Measurements from ENCODE around the gene SLK.

Gene SLK

DNA sequence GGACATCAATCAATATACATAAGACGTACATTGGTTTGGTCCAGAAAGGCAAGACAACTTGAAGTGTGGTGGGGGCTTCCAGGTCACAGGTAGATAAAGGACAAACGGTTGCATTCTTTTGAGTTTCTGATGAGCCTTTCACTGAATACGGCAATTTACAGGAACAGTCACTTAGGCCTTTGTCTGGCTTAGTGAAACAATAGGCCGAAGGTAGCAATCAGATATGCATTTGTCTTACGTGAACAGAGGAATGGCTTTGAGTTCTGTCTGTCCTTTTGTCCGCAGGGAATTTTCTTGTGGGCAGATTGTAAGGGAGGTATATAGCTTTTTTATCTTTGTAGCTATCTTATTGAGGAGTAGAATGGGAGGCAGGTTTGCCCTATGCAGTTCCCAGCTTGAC, 38.2 kb upstream of the SLK start:
- FAIRE-seq (no peak), DNase-seq (ENCODE audit: insufficient read length) (no peak)
- TF ChIP-seq TAF1 (IDR thresholded peaks at IDR 0.05; ENCODE audit: borderline replicate concordance, low read depth, low read length) = no peak

DNA sequence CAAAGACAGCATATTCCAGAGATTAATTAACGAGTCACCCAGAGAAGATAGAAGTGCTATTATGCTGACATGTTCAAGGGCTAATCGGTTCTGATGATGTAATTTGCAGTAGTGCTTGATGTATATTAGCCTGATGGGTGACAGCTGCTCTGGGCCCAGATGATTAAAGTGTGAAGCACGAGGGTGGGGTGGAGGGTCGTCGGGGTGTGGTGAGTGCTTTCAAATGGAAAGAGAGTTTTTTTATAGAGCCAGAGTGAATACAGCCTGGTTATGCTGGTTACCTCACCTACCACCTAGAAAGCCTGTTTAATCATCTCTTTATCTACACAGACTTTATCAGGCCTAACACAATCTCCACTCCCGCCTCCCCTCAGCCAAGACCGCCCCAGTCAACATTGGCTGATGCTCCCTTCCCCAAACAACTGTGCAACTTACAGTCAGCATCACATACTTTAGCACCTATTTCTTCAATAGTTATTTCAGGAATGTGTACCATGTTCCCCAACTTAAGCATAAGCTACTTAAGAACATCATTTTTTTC, 37.5 kb upstream of the SLK start:
- FAIRE-seq (no peak), DNase-seq (ENCODE audit: insufficient read length) (no peak)
- no peak for TF ChIP-seq POLR2A (IDR thresholded peaks at IDR 0.05; ENCODE audit: low read depth, low read length)
- TF ChIP-seq POLR2AphosphoS5 (IDR thresholded peaks at IDR 0.05; ENCODE audit: low read depth, low read length) = no peak
- no peak for TF ChIP-seq TAF1 (IDR thresholded peaks at IDR 0.05; ENCODE audit: borderline replicate concordance, low read depth, low read length)

DNA sequence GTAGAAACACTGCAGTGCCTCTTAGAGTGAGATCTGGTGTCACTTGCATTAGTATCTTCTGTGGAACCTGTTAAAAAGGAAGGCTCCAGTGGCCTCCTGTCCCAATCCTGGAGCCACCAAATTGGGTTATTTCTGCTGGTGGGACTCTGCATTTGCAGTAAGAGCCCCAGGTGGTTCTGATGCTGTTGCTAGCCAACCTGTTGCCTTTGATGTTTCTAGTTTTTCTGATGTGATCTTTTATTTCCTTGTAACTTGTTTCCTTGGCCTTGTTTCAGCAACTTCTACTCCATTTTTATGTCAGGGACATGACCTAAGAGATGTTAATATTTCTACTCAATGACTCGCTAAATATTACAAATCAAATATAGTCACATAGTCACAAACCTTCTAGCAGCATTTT, 36.5 kb upstream of the SLK start:
- TF ChIP-seq POLR2AphosphoS5 (IDR thresholded peaks at IDR 0.05; ENCODE audit: low read depth, low read length) = no peak
- no peak for TF ChIP-seq TAF1 (IDR thresholded peaks at IDR 0.05; ENCODE audit: borderline replicate concordance, low read depth, low read length)
- no peak for TF ChIP-seq POLR2A (IDR thresholded peaks at IDR 0.05; ENCODE audit: low read depth, low read length)
- FAIRE-seq (no peak), DNase-seq (ENCODE audit: insufficient read length) (no peak)

DNA sequence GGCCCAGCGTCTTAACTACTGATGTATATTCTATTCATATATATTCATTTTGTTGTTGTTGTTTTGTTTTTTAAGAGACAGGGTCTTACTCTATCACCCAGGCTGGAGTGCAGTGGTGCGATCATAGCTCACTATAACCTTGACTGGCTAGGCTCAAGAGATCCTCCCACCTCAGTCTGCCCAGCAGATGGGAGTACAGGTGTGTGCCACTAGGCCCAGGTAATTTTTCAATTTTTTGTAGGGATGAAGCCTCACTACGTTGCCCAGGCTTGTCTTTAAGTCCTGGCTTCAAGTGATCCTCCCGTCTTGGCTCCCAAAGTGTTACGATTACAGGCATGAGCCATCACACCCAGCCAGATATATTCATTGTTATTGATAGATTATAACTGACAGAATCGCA, 36.1 kb upstream of the SLK start:
- FAIRE-seq (no peak), DNase-seq (ENCODE audit: insufficient read length) (no peak)
- TF ChIP-seq POLR2AphosphoS5 (IDR thresholded peaks at IDR 0.05; ENCODE audit: low read depth, low read length) (no peak), POLR2A (IDR thresholded peaks at IDR 0.05; ENCODE audit: low read depth, low read length) (no peak), TAF1 (IDR thresholded peaks at IDR 0.05; ENCODE audit: borderline replicate concordance, low read depth, low read length) (no peak)

DNA sequence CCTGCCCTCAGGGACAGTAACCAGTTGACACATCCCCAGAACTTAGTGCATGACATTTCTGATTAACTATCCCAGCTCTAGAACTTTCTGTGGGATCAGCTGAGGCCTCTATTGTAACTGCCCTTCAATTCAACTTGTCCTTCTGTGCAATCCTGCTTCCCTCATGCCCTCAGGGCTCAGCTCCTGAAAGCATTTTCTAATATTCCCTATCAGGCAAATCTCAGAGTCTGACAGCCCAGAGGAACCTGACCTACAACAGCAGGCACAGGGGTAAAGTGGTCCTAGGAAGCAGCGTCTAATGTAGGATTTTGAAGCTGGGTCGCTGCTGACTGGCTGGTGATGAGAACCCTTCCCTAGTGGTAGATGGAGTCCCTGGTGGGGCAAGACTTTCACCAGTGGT, 35.3 kb upstream of the SLK start:
- DNase-seq (ENCODE audit: insufficient read length) = no peak
- no peak for FAIRE-seq
- TF ChIP-seq TAF1 (IDR thresholded peaks at IDR 0.05; ENCODE audit: borderline replicate concordance, low read depth, low read length) = no peak
- no peak for TF ChIP-seq POLR2AphosphoS5 (IDR thresholded peaks at IDR 0.05; ENCODE audit: low read depth, low read length)
- TF ChIP-seq POLR2A (IDR thresholded peaks at IDR 0.05; ENCODE audit: low read depth, low read length) = no peak

DNA sequence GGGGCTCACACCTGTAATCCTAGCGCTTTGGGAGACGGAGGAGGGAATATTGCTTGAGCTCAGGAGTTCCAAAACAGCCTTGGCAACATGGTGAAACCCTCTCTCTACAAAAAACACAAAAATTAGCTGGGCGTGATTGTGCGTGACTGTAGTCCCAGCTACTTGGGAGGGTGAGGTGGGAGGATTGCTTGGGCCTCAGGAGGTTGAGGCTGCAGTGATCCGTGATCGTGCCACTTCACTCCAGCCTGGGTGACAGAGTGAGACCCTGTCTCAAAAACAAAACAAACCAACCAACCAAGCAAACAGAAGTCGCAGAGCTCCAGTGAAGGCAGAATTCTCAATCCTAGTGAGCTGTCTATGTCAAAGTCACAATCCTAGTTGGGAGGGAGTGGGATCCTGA, 34.7 kb upstream of the SLK start:
- DNase-seq (ENCODE audit: insufficient read length) = no peak
- TF ChIP-seq TAF1 (IDR thresholded peaks at IDR 0.05; ENCODE audit: borderline replicate concordance, low read depth, low read length) (no peak), POLR2A (IDR thresholded peaks at IDR 0.05; ENCODE audit: low read depth, low read length) (no peak), POLR2AphosphoS5 (IDR thresholded peaks at IDR 0.05; ENCODE audit: low read depth, low read length) (no peak)
- FAIRE-seq = no peak

DNA sequence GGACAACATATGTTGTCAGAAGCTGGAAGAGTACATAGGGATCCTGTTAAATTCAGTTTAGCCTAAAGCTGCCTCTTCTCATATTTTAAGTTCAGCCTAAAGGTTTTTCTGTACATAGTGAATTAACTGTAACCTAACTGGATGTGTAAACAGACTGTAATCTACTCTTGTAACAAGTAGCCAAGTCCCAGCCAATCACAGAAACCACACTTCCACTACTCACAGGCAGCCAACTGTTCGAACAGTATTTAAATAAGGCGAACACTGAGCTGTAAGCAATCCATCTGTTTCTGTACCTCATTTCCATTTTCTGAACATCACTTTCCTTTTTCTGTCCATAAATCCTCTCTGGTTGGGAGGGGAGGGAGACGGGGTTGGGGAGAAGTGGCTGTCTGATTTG, 34.0 kb upstream of the SLK start:
- FAIRE-seq = no peak
- DNase-seq (ENCODE audit: insufficient read length) = no peak
- no peak for TF ChIP-seq TAF1 (IDR thresholded peaks at IDR 0.05; ENCODE audit: borderline replicate concordance, low read depth, low read length)
- no peak for TF ChIP-seq POLR2AphosphoS5 (IDR thresholded peaks at IDR 0.05; ENCODE audit: low read depth, low read length)
- no peak for TF ChIP-seq POLR2A (IDR thresholded peaks at IDR 0.05; ENCODE audit: low read depth, low read length)

DNA sequence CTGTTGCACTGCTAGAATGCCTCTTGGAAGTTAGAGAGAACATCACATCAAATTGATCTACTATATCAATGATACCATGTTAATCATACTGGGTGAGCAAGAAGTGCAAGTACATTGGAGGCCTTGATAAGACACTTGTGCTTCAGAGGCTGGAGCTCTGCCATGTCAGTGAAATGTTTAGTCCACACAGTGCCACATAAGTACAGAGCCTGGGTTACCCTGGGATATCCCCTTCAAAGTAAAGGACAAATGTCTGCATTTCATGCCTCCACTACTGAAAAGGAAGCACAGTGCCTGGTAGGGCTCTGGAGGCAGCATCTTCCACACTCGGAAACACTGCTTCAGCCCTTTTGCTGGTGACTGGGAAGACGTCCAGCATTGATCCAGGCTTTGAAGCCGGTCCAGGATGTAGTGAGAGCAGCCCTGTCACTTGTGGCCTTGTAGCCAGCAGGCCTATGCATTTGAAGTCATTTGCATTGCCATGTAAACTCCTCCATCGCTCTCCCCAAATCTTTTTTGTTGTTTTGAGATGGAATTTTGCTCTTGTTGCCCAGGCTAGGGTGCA, 33.3 kb upstream of the SLK start:
- DNase-seq (ENCODE audit: insufficient read length) (no peak), FAIRE-seq (peak; percentile 17)
- TF ChIP-seq POLR2A (IDR thresholded peaks at IDR 0.05; ENCODE audit: low read depth, low read length) = no peak
- no peak for TF ChIP-seq TAF1 (IDR thresholded peaks at IDR 0.05; ENCODE audit: borderline replicate concordance, low read depth, low read length)
- TF ChIP-seq POLR2AphosphoS5 (IDR thresholded peaks at IDR 0.05; ENCODE audit: low read depth, low read length) = no peak

DNA sequence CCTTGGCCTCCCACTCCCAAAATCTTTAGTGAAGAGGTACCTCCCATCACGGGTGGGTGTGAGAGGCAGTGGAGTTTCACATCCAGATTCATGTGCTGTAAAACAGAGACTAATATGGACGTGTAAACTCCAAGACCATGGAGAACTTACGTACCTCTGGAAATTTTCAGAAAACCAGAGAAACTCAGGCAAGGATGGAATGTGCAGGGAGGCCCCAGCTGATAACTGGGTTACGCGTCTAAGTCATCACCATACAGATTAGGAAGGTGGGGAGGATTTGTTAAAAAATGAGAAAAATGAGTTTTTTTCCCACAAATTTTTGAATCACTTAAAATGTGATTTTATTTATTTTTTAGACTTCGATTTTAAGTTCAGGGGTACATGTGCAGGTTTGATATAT, 32.6 kb upstream of the SLK start:
- TF ChIP-seq TAF1 (IDR thresholded peaks at IDR 0.05; ENCODE audit: borderline replicate concordance, low read depth, low read length) (no peak), POLR2AphosphoS5 (IDR thresholded peaks at IDR 0.05; ENCODE audit: low read depth, low read length) (no peak), POLR2A (IDR thresholded peaks at IDR 0.05; ENCODE audit: low read depth, low read length) (no peak)
- DNase-seq (ENCODE audit: insufficient read length) (no peak), FAIRE-seq (no peak)

DNA sequence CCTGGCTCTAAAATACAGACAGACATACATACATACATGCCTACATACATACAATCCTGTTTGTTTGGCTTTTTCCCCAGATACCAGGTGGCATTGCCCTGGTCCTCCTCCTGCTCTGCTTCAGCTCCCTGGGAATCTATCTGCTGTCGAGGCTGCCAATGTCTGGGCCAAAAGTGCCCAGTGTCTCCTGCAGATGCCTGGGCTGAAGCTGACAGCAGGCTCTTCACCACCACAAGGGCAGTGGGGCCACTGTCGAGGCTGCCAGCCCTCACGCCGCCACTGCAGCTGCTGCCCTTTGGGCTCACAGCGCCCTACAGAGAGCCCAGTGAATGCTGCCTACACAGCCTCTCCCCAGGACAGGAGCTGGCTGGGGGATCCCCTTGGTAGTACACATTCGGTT, 30.9 kb upstream of the SLK start:
- FAIRE-seq = no peak
- TF ChIP-seq TAF1 (IDR thresholded peaks at IDR 0.05; ENCODE audit: borderline replicate concordance, low read depth, low read length) = no peak
- TF ChIP-seq POLR2A (IDR thresholded peaks at IDR 0.05; ENCODE audit: low read depth, low read length) = no peak
- TF ChIP-seq POLR2AphosphoS5 (IDR thresholded peaks at IDR 0.05; ENCODE audit: low read depth, low read length) = no peak
- no peak for DNase-seq (ENCODE audit: insufficient read length)

DNA sequence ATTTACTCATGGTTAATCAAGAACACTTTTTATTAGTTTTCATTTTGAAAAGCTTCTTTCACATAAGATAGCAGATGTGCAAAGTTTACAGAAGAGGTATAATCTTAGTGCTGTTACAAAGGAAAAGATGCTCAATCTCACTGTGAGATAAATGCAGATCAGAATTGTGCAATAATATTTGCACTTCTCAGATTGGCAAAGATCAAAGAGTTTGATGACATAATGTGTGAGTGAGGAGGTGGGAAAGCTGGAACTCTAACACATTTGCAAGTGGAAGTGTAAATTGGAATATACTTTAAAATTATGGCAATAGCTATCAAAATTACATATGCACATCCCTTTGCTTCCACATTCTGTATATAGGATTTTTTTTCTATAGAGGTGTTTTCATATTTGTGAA, 27.4 kb upstream of the SLK start:
- TF ChIP-seq TAF1 (IDR thresholded peaks at IDR 0.05; ENCODE audit: borderline replicate concordance, low read depth, low read length) (no peak), POLR2A (IDR thresholded peaks at IDR 0.05; ENCODE audit: low read depth, low read length) (no peak), POLR2AphosphoS5 (IDR thresholded peaks at IDR 0.05; ENCODE audit: low read depth, low read length) (no peak)
- DNase-seq (ENCODE audit: insufficient read length) (no peak), FAIRE-seq (no peak)

DNA sequence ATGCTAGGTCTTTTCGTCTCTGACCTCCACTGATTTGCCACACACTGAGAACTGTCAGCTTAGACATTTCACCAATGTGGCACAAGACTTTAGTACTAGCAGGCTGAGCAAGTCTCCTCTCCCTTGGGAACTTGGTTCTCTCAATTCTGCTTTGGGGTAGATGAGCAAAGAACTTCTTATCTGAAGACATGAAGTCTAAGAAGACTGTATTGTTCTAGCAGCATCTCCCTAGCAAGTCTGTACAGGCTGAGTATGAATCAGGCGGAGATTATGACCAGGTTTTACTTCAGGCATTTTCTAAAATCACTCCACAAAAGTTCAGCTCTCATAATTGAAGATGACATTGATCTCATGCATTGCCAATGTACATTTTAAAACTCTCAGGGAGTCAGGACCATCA, 25.1 kb upstream of the SLK start:
- DNase-seq (ENCODE audit: insufficient read length) (no peak), FAIRE-seq (no peak)
- TF ChIP-seq TAF1 (IDR thresholded peaks at IDR 0.05; ENCODE audit: borderline replicate concordance, low read depth, low read length) (no peak), POLR2A (IDR thresholded peaks at IDR 0.05; ENCODE audit: low read depth, low read length) (no peak), POLR2AphosphoS5 (IDR thresholded peaks at IDR 0.05; ENCODE audit: low read depth, low read length) (no peak)

DNA sequence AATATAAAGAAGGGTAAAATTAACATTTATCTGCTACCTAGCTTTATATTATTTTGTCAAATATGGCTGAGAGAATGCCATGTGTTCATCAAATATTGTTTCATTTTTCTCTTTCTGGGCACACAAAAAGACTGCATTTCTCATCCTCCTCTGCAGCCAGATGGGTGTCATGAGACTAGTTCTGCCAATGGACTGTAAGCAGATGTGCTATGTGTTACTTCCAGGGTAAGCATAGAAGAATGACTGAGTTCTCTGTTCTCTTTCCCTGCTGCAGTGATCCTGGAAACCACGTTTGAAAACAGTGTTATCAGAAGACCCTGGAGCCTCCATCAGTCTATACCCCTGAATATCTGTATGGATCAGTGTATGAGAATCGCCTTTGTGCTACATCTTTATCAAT, 24.1 kb upstream of the SLK start:
- no peak for FAIRE-seq
- TF ChIP-seq TAF1 (IDR thresholded peaks at IDR 0.05; ENCODE audit: borderline replicate concordance, low read depth, low read length) (no peak), POLR2AphosphoS5 (IDR thresholded peaks at IDR 0.05; ENCODE audit: low read depth, low read length) (no peak), POLR2A (IDR thresholded peaks at IDR 0.05; ENCODE audit: low read depth, low read length) (no peak)
- no peak for DNase-seq (ENCODE audit: insufficient read length)
